Cardiac fibroblast (primary cell): ENCODE measurements around the gene SLC12A5.

ENCODE experiments used
- DNase-seq, 2 donors: peaks; one replicate each; pipeline versions ENCODE4 v3.0.0 to v3.0.0-alpha.2; 2010; ENCODE audit warnings: low read depth in 2 of 2
- H3K4me3 ChIP-seq, 2 donors: replicated peaks in 1 of 2; 1 replicate in 1 of 2; 2 replicates in 1 of 2; pipeline ENCODE4 v1.5.1; 2011; ENCODE audit warnings: low read depth in 2 of 2, low read length in 2 of 2, mild to moderate bottlenecking in 2 of 2, moderate library complexity in 1 of 2
- TF ChIP-seq, protein P1 (sequence below): IDR thresholded peaks from one replicate; pipeline ENCODE4 v1.5.1; 2011; ENCODE audit warnings: low read depth, mild to moderate bottlenecking, low read length, inconsistent platforms

Gene SLC12A5

DNA sequence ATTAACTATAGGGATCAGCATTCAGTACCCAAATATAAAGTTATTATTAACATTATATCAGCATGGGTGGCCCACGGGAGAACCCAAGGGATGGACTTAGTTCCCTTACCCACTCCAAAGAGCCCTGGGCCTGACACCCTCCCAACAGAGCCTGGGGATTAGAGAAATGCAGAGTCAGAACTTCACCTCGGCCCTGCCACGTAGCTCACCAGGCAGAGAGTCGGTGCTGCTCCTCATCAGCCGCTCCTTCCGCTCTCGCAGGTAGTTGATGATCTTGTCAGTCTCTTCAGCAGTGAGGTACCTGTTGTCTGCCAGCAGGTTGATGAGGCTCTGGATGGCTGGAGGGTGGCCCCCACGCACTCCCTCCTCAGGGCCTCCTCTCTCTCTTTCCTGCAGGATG is 34.1 kb downstream of the SLC12A5 start:
- TF ChIP-seq, protein P1, sequence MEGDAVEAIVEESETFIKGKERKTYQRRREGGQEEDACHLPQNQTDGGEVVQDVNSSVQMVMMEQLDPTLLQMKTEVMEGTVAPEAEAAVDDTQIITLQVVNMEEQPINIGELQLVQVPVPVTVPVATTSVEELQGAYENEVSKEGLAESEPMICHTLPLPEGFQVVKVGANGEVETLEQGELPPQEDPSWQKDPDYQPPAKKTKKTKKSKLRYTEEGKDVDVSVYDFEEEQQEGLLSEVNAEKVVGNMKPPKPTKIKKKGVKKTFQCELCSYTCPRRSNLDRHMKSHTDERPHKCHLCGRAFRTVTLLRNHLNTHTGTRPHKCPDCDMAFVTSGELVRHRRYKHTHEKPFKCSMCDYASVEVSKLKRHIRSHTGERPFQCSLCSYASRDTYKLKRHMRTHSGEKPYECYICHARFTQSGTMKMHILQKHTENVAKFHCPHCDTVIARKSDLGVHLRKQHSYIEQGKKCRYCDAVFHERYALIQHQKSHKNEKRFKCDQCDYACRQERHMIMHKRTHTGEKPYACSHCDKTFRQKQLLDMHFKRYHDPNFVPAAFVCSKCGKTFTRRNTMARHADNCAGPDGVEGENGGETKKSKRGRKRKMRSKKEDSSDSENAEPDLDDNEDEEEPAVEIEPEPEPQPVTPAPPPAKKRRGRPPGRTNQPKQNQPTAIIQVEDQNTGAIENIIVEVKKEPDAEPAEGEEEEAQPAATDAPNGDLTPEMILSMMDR = no peak
- H3K4me3 ChIP-seq = no peak overlapping the region
- no peak for DNase-seq

DNA sequence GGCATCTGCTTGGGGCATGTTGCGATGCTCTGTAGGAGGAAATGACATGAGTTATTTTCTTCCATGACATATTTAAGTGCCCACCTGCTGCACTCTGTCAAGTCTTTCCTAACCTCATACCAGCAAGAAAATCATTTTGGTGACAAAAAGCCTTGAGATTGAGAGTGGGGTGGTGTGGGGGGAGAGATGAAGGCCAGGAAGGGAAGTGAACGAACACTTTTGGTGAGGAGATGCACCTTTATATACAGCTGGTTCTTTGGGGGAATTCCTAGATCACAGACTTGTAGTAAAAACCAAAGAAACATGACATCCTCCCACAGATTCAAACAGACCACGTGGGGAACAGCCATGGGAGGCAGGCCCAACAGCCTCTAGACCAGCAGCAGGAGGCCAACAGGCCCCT is 34.6 kb downstream of the SLC12A5 start:
- DNase-seq = no peak
- H3K4me3 ChIP-seq = no peak overlapping the region
- TF ChIP-seq, protein P1 = no peak

DNA sequence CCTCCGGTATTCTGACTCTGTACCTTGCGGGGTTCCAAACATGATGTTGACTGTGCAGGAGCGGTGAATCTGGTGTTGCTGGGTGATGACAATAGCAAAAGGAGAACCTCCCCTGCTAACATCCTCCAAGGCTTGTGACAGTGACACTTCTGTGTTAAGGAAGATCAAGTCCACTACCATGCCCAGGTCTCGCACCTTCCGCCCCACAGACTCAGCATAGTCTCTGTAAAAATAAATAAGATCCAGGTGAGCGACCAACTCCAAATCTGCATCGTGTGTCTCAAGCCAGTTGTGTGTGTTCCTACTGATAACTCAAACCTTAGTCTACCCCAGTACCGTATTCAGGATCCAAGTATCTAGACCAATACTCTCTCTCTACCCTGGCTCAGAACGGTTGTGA is 36.0 kb downstream of the SLC12A5 start:
- no peak for DNase-seq
- TF ChIP-seq, protein P1 = no peak
- no peak overlapping the region for H3K4me3 ChIP-seq

DNA sequence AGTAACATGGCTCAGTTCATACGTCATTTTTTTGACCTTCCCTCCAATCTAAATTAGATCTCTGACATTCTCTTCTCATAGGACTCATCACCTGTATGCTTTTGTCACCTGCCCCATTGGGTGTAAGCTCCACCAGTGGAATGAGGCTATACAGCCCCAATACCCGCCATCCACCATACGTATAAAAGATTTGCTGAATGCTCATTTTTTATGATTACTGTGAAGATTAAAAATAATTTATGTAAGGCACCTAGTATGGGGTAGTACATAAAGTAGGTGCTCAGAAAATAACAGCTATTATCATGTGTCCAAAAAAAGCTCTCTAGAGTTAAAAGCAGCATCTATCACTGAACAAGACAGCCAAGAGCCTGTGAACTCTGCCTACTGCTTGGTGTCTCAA is 36.7 kb downstream of the SLC12A5 start:
- TF ChIP-seq, protein P1 = no peak
- no peak for DNase-seq
- no peak overlapping the region for H3K4me3 ChIP-seq

DNA sequence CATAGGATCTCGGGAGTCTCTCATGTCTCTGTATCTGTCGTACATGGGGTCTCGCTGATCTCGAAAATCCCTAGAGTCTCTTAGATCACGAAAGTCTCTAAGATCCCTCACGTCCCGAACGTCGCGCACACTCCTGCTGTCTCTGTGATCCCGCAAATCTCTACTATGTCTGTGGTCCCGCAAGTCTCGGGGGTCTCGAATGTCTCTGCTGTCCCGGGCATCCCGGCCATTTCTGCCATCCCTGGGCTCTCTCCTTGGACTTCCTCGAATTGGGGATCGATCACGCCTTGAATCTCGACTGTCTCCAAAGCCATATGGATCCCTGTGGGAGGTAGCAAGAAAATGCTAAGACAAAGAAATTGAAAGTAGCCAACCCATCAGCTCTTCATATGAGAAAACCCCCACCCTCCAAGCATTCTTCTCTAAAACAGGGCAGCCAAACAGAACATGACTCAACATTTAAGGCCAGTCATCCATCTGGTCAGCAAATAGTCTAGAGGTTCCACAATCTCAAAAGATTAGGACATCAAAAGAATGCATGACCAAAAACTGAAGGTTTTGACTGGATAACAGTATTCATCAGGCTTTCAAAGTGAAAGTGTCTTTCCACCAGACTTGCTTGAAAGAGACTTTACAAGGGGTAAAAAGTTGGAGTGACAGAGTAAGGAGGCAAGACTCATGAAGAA is 41.3 kb downstream of the SLC12A5 start:
- H3K4me3 ChIP-seq = no peak overlapping the region
- DNase-seq = peak; percentile 63 to 86
- TF ChIP-seq, protein P1 = no peak

DNA sequence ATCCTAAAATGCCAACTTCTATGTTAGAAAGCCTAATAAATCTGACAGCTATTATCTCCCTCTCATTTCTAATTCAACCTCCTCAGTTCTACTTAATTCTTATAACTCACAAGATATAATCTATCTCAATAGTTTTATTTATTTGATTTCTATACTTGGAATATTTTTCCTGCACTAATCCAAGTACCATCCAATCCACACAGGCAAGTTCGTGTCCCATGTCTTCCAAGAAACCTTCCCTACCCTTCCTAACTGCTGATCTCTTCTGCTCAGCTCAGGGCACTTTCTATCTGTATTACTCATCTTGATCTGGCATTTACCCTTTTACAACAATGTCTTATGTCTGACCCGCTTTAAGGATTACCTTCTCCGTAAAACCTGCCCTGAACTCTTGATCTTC is 42.6 kb downstream of the SLC12A5 start:
- no peak for DNase-seq
- TF ChIP-seq, protein P1 = no peak
- no peak overlapping the region for H3K4me3 ChIP-seq

DNA sequence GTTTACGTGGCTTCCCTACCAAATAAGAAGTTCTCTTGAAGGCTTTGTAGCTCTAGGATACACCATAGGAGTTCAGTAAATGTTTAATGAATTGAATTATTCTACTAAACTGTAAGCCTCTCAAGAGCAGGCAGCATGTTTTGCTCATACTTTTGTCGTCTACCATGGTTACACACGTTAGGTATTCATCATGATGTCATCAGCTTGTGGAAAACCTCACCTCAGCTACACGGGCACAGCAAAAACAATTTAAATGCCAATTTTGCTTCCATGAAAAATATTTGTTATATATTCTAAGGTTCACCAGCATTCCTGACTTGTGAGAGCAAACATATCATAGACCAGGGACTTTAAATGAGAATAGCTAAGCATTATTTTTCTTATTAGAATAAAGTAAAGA is 44.0 kb downstream of the SLC12A5 start:
- DNase-seq = no peak
- TF ChIP-seq, protein P1 = no peak

More for the DNA sequence above, 44.0 kb downstream of the SLC12A5 start:
- H3K4me3 ChIP-seq = no peak overlapping the region
